ENCODE results near the gene GALK2.
"Not testable (repeated sequence)": the region's sequence is repeated elsewhere in the genome, so short reads cannot be mapped to it uniquely, and the experiment has no call there.

Gene GALK2

GRCh38 chr15:49178497-49178896 is 8.4 kb downstream of the GALK2 start:
- Histone ChIP-seq H3K79me2 (ENCODE audit: insufficient read depth, low read length) (no peaks in the 10 kb centered on the region), H3K4me1 (ENCODE audit: insufficient read depth, low read length, severe bottlenecking) (no peaks in the 10 kb centered on the region), H2AFZ (ENCODE audit: low read length) (no peak overlapping the region), H3K9ac (ENCODE audit: low read length) (no peak overlapping the region), H3F3A (ENCODE audit: insufficient read depth, low read length) (no peaks in the 10 kb centered on the region), H3K27me3 (ENCODE audit: insufficient read depth, low read length) (no peaks in the 10 kb centered on the region), H3K9me3 (ENCODE audit: low read length) (0 out of 2 replicates have a peak, but pooled peaks cover 3% of the 10 kb centered on the region), H3K4me2 (ENCODE audit: low read length) (no peak overlapping the region), H4K20me1 (ENCODE audit: insufficient read depth, low read length) (no peaks in the 10 kb centered on the region), H3K27ac (ENCODE audit: low read depth, low read length, poor library complexity, severe bottlenecking) (no peak overlapping the region), H3K4me3 (ENCODE audit: low read depth, low read length, poor library complexity, severe bottlenecking) (no peak overlapping the region), H3K9me2 (ENCODE audit: low read depth, low read length) (no peaks in the 10 kb centered on the region), H3K36me3 (ENCODE audit: insufficient read depth, low read length) (peaks cover 5% of the 10 kb centered on the region; the same call in 1 of the 2 replicates)
- TF ChIP-seq EZH2 (IDR thresholded peaks at IDR 0.05; ENCODE audit: borderline replicate concordance, low read length), result no peak
- no peak for TF ChIP-seq CTCF (IDR thresholded peaks at IDR 0.05; ENCODE audit: low read length)

- Histone ChIP-seq H3K36me3 (ENCODE audit: insufficient read depth, low read length) (peaks cover 5% of the 10 kb centered on the region; the same call in 1 of the 2 replicates), H3K9me2 (ENCODE audit: low read depth, low read length) (no peaks in the 10 kb centered on the region), H2AFZ (ENCODE audit: low read length) (no peak overlapping the region), H3K27me3 (ENCODE audit: insufficient read depth, low read length) (no peaks in the 10 kb centered on the region), H3K4me2 (ENCODE audit: low read length) (no peak overlapping the region), H3K4me1 (ENCODE audit: insufficient read depth, low read length, severe bottlenecking) (no peaks in the 10 kb centered on the region), H3K27ac (ENCODE audit: low read depth, low read length, poor library complexity, severe bottlenecking) (no peak overlapping the region), H3F3A (ENCODE audit: insufficient read depth, low read length) (no peaks in the 10 kb centered on the region), H3K79me2 (ENCODE audit: insufficient read depth, low read length) (no peaks in the 10 kb centered on the region), H4K20me1 (ENCODE audit: insufficient read depth, low read length) (no peaks in the 10 kb centered on the region), H3K9me3 (ENCODE audit: low read length) (0 out of 2 replicates have a peak, but pooled peaks cover 3% of the 10 kb centered on the region), H3K4me3 (ENCODE audit: low read depth, low read length, poor library complexity, severe bottlenecking) (no peak overlapping the region), H3K9ac (ENCODE audit: low read length) (no peak overlapping the region)
- TF ChIP-seq EZH2 (IDR thresholded peaks at IDR 0.05; ENCODE audit: borderline replicate concordance, low read length) (no peak), CTCF (IDR thresholded peaks at IDR 0.05; ENCODE audit: low read length) (no peak)
Observed at GRCh38 chr15:49179433-49180190, 9.6 kb downstream of the GALK2 start.

GRCh38 chr15:49182128-49182527 is 12.1 kb downstream of the GALK2 start:
- no peaks in the 10 kb centered on the region for H3K36me3 ChIP-seq (ENCODE audit: insufficient read depth, low read length)
- no peak overlapping the region for H3K27ac ChIP-seq (ENCODE audit: low read depth, low read length, poor library complexity, severe bottlenecking)
- no peaks in the 10 kb centered on the region for H3K4me1 ChIP-seq (ENCODE audit: insufficient read depth, low read length, severe bottlenecking)
- no peak overlapping the region for H3K9ac ChIP-seq (ENCODE audit: low read length)
- TF ChIP-seq EZH2 (IDR thresholded peaks at IDR 0.05; ENCODE audit: borderline replicate concordance, low read length) (no peak), CTCF (IDR thresholded peaks at IDR 0.05; ENCODE audit: low read length) (no peak)
- no peaks in the 10 kb centered on the region for H3F3A ChIP-seq (ENCODE audit: insufficient read depth, low read length)
- H3K9me2 ChIP-seq (ENCODE audit: low read depth, low read length), result no peaks in the 10 kb centered on the region
- H3K9me3 ChIP-seq (ENCODE audit: low read length), result no peaks in the 10 kb centered on the region
- no peak overlapping the region for H3K4me2 ChIP-seq (ENCODE audit: low read length)
- H3K27me3 ChIP-seq (ENCODE audit: insufficient read depth, low read length), result no peaks in the 10 kb centered on the region
- H4K20me1 ChIP-seq (ENCODE audit: insufficient read depth, low read length), result no peaks in the 10 kb centered on the region
- no peak overlapping the region for H2AFZ ChIP-seq (ENCODE audit: low read length)
- H3K4me3 ChIP-seq (ENCODE audit: low read depth, low read length, poor library complexity, severe bottlenecking), result no peak overlapping the region
- no peaks in the 10 kb centered on the region for H3K79me2 ChIP-seq (ENCODE audit: insufficient read depth, low read length)

GRCh38 chr15:49183741-49184140 is 13.7 kb downstream of the GALK2 start:
- H3K27ac ChIP-seq (ENCODE audit: low read depth, low read length, poor library complexity, severe bottlenecking); H3K79me2 ChIP-seq (ENCODE audit: insufficient read depth, low read length); H3K4me3 ChIP-seq (ENCODE audit: low read depth, low read length, poor library complexity, severe bottlenecking); H3K9ac ChIP-seq (ENCODE audit: low read length); H3K27me3 ChIP-seq (ENCODE audit: insufficient read depth, low read length); H3K9me3 ChIP-seq (ENCODE audit: low read length); H3K4me1 ChIP-seq (ENCODE audit: insufficient read depth, low read length, severe bottlenecking); H3K36me3 ChIP-seq (ENCODE audit: insufficient read depth, low read length); H3K9me2 ChIP-seq (ENCODE audit: low read depth, low read length); H4K20me1 ChIP-seq (ENCODE audit: insufficient read depth, low read length); H3K4me2 ChIP-seq (ENCODE audit: low read length); H3F3A ChIP-seq (ENCODE audit: insufficient read depth, low read length); H2AFZ ChIP-seq (ENCODE audit: low read length): not testable (repeated sequence)

Measured in OCI-LY1 (cell line).